Measurements from ENCODE around the gene STK11. TPM values are rescaled to one million over a fixed set of nuclear protein-coding genes. Genes with fewer than 3 reads are reported as not detected.

Gene STK11
- total RNA-seq, 1 donor from 2014 or later = 61.6 TPM

DNA sequence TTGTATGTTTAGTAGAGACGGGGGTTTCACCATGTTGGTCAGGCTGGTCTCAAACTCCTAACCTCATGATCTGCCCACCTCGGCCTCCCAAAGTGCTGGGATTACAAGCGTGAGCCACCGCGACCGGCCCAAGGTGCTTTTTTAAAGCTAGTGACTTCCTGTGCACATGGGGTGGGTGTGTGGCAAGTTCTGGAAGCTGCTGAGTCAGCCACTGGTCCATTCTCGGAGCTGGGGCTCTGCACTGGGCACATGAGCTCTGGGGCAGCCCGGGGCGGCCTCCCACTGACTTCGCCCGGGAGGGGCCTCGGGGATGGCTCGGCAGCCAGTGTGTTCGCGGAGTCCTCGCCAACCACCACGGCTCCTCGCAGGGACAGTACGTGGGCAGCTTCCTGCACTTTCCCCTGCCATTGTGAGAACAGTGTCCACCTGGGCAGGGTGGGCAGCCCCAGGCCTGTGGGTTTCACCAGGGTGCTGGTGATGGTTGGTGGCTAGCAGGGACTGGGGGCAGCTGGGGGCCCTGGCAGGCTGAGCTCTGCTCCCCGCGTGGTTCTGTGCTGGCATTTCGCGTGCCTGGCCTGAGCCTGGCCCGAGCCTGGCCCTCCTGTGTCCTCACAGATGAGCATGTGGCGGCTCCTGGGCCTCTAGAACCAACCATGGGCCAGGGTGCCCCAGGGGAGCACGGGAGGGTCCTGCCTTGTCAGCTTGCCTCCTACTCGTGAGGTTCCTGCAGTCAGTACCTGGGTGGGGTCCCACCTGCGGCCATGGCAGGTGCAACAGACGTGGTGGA is 20.1 kb downstream of the STK11 start:
- H3K4me2 ChIP-seq (ENCODE audit: low read length) = no peak overlapping the region
- no peak overlapping the region for H3K27ac Mint-ChIP-seq (ENCODE audit: unreplicated experiment)
- H3K27ac ChIP-seq (ENCODE audit: low read depth, low read length) = no peak overlapping the region
- no peaks in the 10 kb centered on the region for H3K9me3 ChIP-seq (ENCODE audit: insufficient read depth, low read depth, low read length)
- FAIRE-seq (no peak), DNase-seq (ENCODE audit: low read depth) (no peak)
- H3K4me3 Mint-ChIP-seq (ENCODE audit: unreplicated experiment) = no peak overlapping the region
- H3K79me2 ChIP-seq (ENCODE audit: insufficient read depth, low read length) = peaks cover 6% of the 10 kb centered on the region
- no peak overlapping the region for H3K9ac ChIP-seq (ENCODE audit: low read length)
- no peak overlapping the region for H3K4me3 ChIP-seq (ENCODE audit: insufficient read depth, low read depth, low read length)
- H3K9me3 Mint-ChIP-seq (ENCODE audit: unreplicated experiment) = no peaks in the 10 kb centered on the region
- no peaks in the 10 kb centered on the region for H3K36me3 Mint-ChIP-seq (ENCODE audit: low read depth, unreplicated experiment)
- TF ChIP-seq, protein P1, sequence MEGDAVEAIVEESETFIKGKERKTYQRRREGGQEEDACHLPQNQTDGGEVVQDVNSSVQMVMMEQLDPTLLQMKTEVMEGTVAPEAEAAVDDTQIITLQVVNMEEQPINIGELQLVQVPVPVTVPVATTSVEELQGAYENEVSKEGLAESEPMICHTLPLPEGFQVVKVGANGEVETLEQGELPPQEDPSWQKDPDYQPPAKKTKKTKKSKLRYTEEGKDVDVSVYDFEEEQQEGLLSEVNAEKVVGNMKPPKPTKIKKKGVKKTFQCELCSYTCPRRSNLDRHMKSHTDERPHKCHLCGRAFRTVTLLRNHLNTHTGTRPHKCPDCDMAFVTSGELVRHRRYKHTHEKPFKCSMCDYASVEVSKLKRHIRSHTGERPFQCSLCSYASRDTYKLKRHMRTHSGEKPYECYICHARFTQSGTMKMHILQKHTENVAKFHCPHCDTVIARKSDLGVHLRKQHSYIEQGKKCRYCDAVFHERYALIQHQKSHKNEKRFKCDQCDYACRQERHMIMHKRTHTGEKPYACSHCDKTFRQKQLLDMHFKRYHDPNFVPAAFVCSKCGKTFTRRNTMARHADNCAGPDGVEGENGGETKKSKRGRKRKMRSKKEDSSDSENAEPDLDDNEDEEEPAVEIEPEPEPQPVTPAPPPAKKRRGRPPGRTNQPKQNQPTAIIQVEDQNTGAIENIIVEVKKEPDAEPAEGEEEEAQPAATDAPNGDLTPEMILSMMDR (IDR thresholded peaks at IDR 0.05; ENCODE audit: insufficient read depth, low read depth, low read length) = no peak
- no peak for TF ChIP-seq EZH2 (IDR thresholded peaks at IDR 0.05; ENCODE audit: insufficient read depth, low read length)
- peaks cover 55% of the 10 kb centered on the region for H4K20me1 ChIP-seq (ENCODE audit: insufficient read depth, low read length)
- H3K4me1 ChIP-seq (ENCODE audit: insufficient read depth, low read length) = no peaks in the 10 kb centered on the region
- H3K4me1 Mint-ChIP-seq (ENCODE audit: low read depth, unreplicated experiment) = no peaks in the 10 kb centered on the region
- H2AFZ ChIP-seq (ENCODE audit: low read depth, low read length) = no peak overlapping the region
- no peaks in the 10 kb centered on the region for H3K36me3 ChIP-seq (ENCODE audit: insufficient read depth, low read length)
- H3K27me3 Mint-ChIP-seq (ENCODE audit: low read depth, unreplicated experiment) = no peaks in the 10 kb centered on the region
- H3K27me3 ChIP-seq (ENCODE audit: insufficient read depth, low read length) = no peaks in the 10 kb centered on the region

DNA sequence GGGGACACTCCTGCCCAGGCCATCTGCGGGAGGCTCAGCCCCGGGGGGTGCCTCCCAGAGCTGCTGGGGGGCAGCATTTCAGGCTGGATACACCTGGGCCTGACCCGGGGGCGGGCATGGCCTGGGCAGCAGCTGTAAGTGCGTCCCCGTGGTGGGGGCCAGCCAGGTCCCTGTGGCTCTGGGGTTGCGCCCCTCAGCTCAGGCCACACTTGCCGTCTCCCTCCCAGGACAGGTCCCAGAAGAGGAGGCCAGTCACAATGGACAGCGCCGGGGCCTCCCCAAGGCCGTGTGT is 20.6 kb downstream of the STK11 start:
- peaks cover 49% of the 10 kb centered on the region for H4K20me1 ChIP-seq (ENCODE audit: insufficient read depth, low read length)
- H3K9me3 ChIP-seq (ENCODE audit: insufficient read depth, low read depth, low read length) = no peaks in the 10 kb centered on the region
- H3K9me3 Mint-ChIP-seq (ENCODE audit: unreplicated experiment) = no peaks in the 10 kb centered on the region
- no peaks in the 10 kb centered on the region for H3K27me3 Mint-ChIP-seq (ENCODE audit: low read depth, unreplicated experiment)
- H3K36me3 ChIP-seq (ENCODE audit: insufficient read depth, low read length) = no peaks in the 10 kb centered on the region
- H3K27me3 ChIP-seq (ENCODE audit: insufficient read depth, low read length) = no peaks in the 10 kb centered on the region
- TF ChIP-seq, protein P1 (IDR thresholded peaks at IDR 0.05; ENCODE audit: insufficient read depth, low read depth, low read length) = no peak
- no peak for TF ChIP-seq EZH2 (IDR thresholded peaks at IDR 0.05; ENCODE audit: insufficient read depth, low read length)
- H3K4me1 Mint-ChIP-seq (ENCODE audit: low read depth, unreplicated experiment) = peaks cover 1% of the 10 kb centered on the region
- no peak overlapping the region for H3K27ac Mint-ChIP-seq (ENCODE audit: unreplicated experiment)
- H3K4me1 ChIP-seq (ENCODE audit: insufficient read depth, low read length) = no peaks in the 10 kb centered on the region
- peaks cover 6% of the 10 kb centered on the region for H3K79me2 ChIP-seq (ENCODE audit: insufficient read depth, low read length)
- no peaks in the 10 kb centered on the region for H3K36me3 Mint-ChIP-seq (ENCODE audit: low read depth, unreplicated experiment)
- FAIRE-seq = no peak
- no peak overlapping the region for H3K4me2 ChIP-seq (ENCODE audit: low read length)
- H3K27ac ChIP-seq (ENCODE audit: low read depth, low read length) = no peak overlapping the region
- no peak overlapping the region for H2AFZ ChIP-seq (ENCODE audit: low read depth, low read length)
- H3K4me3 ChIP-seq (ENCODE audit: insufficient read depth, low read depth, low read length) = no peak overlapping the region
- no peak overlapping the region for H3K9ac ChIP-seq (ENCODE audit: low read length)
- no peak overlapping the region for H3K4me3 Mint-ChIP-seq (ENCODE audit: unreplicated experiment)
- DNase-seq (ENCODE audit: low read depth) = no peak
